ENCODE results near the gene BSND.
A peak's percentile ranks its signal among the peaks of the same experiment; 100 is the strongest.
"Not testable (repeated sequence)": the region's sequence is repeated elsewhere in the genome, so short reads cannot be mapped to it uniquely, and the experiment has no call there.

Gene BSND

DNA sequence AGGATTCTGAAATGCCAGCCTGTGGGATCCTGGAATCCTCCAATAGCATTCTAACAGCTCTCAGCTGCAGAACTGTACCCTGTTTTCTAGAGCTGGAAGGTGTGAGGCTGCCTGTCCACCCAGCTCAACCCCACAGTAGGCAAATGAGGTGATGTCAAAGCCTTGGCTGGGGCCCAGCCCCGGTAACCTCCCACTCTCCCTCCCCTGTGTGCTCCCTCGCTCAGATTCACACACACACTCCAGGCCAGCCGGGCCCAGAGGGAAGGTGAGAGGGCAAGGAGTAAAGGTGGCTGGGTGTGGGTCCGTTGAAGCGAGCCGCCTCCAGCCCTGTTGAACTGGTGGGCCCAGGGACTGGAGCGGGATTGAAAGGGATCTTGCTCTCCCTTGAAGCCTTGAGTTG lies at the start of gene BSND:
Gene BSND, plus strand, starts transcription at position 257 of the 400 bp plus-strand sequence. CDS start 254 bp downstream, outside the sequence.
- H3K4me1 ChIP-seq (ENCODE audit: control insufficient read depth, insufficient read depth, low read length): peaks cover 7% of the 10 kb centered on the region
- H3K4me3 ChIP-seq (ENCODE audit: low read length): no peak within 1 kb of the TSS
- H3K27me3 ChIP-seq (ENCODE audit: control insufficient read depth, insufficient read depth, low read length): peaks cover 43% of the 10 kb centered on the region
- no peaks in the 10 kb centered on the region for H3K9me3 ChIP-seq (ENCODE audit: control insufficient read depth, low read length)
- no peaks in the 10 kb centered on the region for H3K36me3 ChIP-seq (ENCODE audit: control insufficient read depth, insufficient read depth, low read length)
- H3K9ac ChIP-seq (ENCODE audit: low read length): no peak within 1 kb of the TSS

GRCh38 chr1:54949053-54949452 lies 49.7 kb upstream of the BSND start:
- Histone ChIP-seq H3K36me3 (ENCODE audit: control insufficient read depth, insufficient read depth, low read length) (no peaks in the 10 kb centered on the region), H3K4me1 (ENCODE audit: control insufficient read depth, insufficient read depth, low read length) (peaks cover 16% of the 10 kb centered on the region), H3K9ac (ENCODE audit: low read length) (no peak overlapping the region), H3K4me3 (ENCODE audit: low read length) (no peak overlapping the region), H3K9me3 (ENCODE audit: control insufficient read depth, low read length) (no peaks in the 10 kb centered on the region), H3K27me3 (ENCODE audit: control insufficient read depth, insufficient read depth, low read length) (no peaks in the 10 kb centered on the region)

GRCh38 chr1:54950006-54950368 lies 48.7 kb upstream of the BSND start:
- H3K4me3 ChIP-seq (ENCODE audit: low read length): no peak overlapping the region
- H3K27me3 ChIP-seq (ENCODE audit: control insufficient read depth, insufficient read depth, low read length): no peaks in the 10 kb centered on the region
- H3K4me1 ChIP-seq (ENCODE audit: control insufficient read depth, insufficient read depth, low read length): peaks cover 16% of the 10 kb centered on the region
- no peaks in the 10 kb centered on the region for H3K9me3 ChIP-seq (ENCODE audit: control insufficient read depth, low read length)
- no peak overlapping the region for H3K9ac ChIP-seq (ENCODE audit: low read length)
- no peaks in the 10 kb centered on the region for H3K36me3 ChIP-seq (ENCODE audit: control insufficient read depth, insufficient read depth, low read length)

GRCh38 chr1:54950369-54951163 lies 48.2 kb upstream of the BSND start:
- peaks cover 11% of the 10 kb centered on the region for H3K4me1 ChIP-seq (ENCODE audit: control insufficient read depth, insufficient read depth, low read length)
- no peak overlapping the region for H3K4me3 ChIP-seq (ENCODE audit: low read length)
- no peaks in the 10 kb centered on the region for H3K9me3 ChIP-seq (ENCODE audit: control insufficient read depth, low read length)
- H3K27me3 ChIP-seq (ENCODE audit: control insufficient read depth, insufficient read depth, low read length): no peaks in the 10 kb centered on the region
- H3K9ac ChIP-seq (ENCODE audit: low read length): peak overlapping the region; percentile 9
- H3K36me3 ChIP-seq (ENCODE audit: control insufficient read depth, insufficient read depth, low read length): no peaks in the 10 kb centered on the region

GRCh38 chr1:54951810-54952226 lies 46.9 kb upstream of the BSND start:
- Histone ChIP-seq H3K4me3 (ENCODE audit: low read length) (no peak overlapping the region), H3K27me3 (ENCODE audit: control insufficient read depth, insufficient read depth, low read length) (no peaks in the 10 kb centered on the region), H3K9me3 (ENCODE audit: control insufficient read depth, low read length) (no peaks in the 10 kb centered on the region), H3K36me3 (ENCODE audit: control insufficient read depth, insufficient read depth, low read length) (no peaks in the 10 kb centered on the region), H3K9ac (ENCODE audit: low read length) (no peak overlapping the region), H3K4me1 (ENCODE audit: control insufficient read depth, insufficient read depth, low read length) (peaks cover 9% of the 10 kb centered on the region)

DNA sequence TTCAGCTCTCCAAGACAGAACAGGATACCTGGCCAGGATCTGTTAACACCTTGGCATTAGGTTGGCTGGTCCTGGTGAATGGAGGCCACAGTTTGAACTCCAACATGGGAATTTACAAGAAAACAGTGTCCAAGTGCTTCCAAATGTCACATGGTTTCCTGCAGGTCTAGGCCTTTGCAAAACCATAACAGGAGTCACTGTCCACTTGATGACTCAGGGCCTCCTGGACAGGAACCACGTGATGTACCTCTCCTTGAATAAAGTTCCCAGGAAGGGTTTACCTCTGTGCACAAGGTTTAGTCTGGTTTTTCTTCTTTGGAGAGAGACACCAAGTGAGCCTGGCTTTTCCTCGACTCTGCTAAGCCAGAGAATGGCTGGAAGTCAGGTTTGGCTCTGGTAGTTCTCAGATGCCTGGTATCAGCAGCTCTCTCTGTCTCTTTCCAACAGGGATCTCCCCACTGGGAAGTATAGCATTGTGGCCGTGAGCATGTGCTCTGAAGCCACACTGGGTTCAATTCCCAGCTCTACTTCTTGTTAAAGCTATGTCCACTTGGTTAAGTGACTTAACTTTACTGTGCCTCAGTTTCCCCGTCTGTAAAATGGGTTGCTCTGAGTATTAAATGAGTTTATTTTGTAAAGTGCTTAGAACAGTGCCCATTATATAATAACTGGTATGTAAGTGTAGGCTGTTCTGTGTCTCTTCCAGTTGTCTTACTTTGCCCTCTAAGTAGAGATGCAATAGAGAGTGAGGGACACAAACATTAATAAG lies 45.6 kb upstream of the BSND start:
- Histone ChIP-seq H3K27me3 (ENCODE audit: control insufficient read depth, insufficient read depth, low read length) (no peaks in the 10 kb centered on the region), H3K9ac (ENCODE audit: low read length) (no peak overlapping the region), H3K4me3 (ENCODE audit: low read length) (no peak overlapping the region), H3K4me1 (ENCODE audit: control insufficient read depth, insufficient read depth, low read length) (peaks cover 9% of the 10 kb centered on the region), H3K36me3 (ENCODE audit: control insufficient read depth, insufficient read depth, low read length) (no peaks in the 10 kb centered on the region), H3K9me3 (ENCODE audit: control insufficient read depth, low read length) (no peaks in the 10 kb centered on the region)

DNA sequence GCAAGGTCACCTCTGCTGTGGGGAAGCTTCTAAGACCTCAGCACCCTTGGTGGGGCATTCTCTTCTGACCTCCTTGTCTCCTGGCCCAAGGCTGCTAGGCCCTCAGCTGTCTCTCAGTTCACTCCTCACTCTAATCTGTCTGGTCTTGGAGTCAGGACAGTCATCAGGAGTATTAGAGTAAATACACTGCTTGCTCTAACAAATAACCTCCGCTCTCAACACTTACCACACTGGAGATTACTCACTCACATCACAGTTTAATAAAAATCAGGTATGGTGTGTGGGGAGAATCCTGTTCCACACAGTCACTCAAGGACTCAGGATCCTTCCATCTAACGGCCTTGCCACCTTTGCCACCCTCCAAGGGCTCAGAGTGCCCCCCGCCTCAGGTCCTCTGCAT lies 44.9 kb upstream of the BSND start:
- no peak overlapping the region for H3K4me3 ChIP-seq (ENCODE audit: low read length)

DNA sequence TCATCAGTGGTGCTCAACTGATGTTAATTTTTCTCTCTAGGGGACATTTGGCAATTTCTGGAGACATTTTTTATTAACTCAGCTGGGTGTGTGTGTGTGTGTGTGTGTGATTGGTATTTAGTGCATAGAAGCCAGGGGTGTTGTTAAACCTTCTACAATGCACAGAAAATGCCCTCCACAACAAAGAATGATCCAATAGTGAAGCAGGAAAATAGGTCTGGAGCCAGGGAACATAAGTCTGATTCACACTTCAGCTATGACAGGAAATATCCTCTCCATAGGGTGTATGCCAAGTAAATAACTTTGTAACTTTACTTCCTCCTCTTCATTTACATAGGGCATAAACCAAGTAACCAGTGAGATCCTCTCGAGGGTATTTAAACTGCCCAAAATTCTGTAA lies 43.4 kb upstream of the BSND start:
- no peak overlapping the region for H3K4me3 ChIP-seq (ENCODE audit: low read length)
- no peaks in the 10 kb centered on the region for H3K36me3 ChIP-seq (ENCODE audit: control insufficient read depth, insufficient read depth, low read length)
- H3K9ac ChIP-seq (ENCODE audit: low read length): no peak overlapping the region
- H3K9me3 ChIP-seq (ENCODE audit: control insufficient read depth, low read length): no peaks in the 10 kb centered on the region
- no peaks in the 10 kb centered on the region for H3K27me3 ChIP-seq (ENCODE audit: control insufficient read depth, insufficient read depth, low read length)
- peaks cover 7% of the 10 kb centered on the region for H3K4me1 ChIP-seq (ENCODE audit: control insufficient read depth, insufficient read depth, low read length)

More for the DNA sequence above, 44.9 kb upstream of the BSND start:
- Histone ChIP-seq H3K9ac (ENCODE audit: low read length) (no peak overlapping the region), H3K27me3 (ENCODE audit: control insufficient read depth, insufficient read depth, low read length) (no peaks in the 10 kb centered on the region), H3K9me3 (ENCODE audit: control insufficient read depth, low read length) (no peaks in the 10 kb centered on the region), H3K4me1 (ENCODE audit: control insufficient read depth, insufficient read depth, low read length) (peaks cover 9% of the 10 kb centered on the region), H3K36me3 (ENCODE audit: control insufficient read depth, insufficient read depth, low read length) (no peaks in the 10 kb centered on the region)

DNA sequence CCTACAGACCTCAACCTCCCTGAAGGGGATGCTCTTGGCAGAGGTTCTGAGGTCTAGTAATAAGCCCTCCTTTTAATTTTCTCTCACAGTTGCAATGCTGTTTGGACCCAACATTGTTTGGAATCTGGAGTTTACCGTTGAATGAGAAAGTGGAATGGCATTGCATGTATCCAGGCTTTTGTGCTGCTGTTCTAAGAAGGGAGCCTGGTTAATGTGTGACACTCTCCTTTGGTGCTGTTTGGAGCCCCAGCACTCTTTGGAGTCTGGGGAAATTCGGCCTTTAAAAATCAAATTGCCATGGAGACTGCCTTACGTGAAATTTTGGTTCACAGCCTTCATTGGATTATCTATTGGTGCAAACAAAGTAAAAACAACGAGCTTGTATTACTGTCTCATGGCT lies 42.0 kb upstream of the BSND start:
- no peaks in the 10 kb centered on the region for H3K27me3 ChIP-seq (ENCODE audit: control insufficient read depth, insufficient read depth, low read length)
- H3K36me3 ChIP-seq (ENCODE audit: control insufficient read depth, insufficient read depth, low read length): no peaks in the 10 kb centered on the region
- H3K4me3 ChIP-seq (ENCODE audit: low read length): no peak overlapping the region
- no peak overlapping the region for H3K9ac ChIP-seq (ENCODE audit: low read length)
- H3K9me3 ChIP-seq (ENCODE audit: control insufficient read depth, low read length): no peaks in the 10 kb centered on the region
- no peaks in the 10 kb centered on the region for H3K4me1 ChIP-seq (ENCODE audit: control insufficient read depth, insufficient read depth, low read length)

DNA sequence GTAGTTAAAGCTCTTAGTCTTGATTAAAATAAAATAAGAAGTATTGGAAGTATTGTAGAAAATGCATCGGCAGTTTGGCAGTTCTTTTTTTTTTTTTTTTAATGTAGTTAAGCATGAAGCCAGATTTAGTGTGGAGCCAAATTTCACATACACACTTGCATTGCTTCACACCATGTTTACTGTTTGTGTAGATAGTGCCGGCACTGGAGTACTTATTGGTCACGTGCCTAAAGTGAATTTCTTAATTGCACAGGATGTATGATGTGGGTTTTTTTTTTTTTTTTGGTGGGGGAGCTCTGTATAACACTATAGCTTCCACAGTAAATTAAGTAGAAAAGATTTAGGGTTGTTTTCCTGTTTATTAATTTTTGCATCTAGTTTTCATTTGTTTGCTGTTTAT lies 39.5 kb upstream of the BSND start:
- no peak overlapping the region for H3K9ac ChIP-seq (ENCODE audit: low read length)
- H3K9me3 ChIP-seq (ENCODE audit: control insufficient read depth, low read length): no peaks in the 10 kb centered on the region
- no peaks in the 10 kb centered on the region for H3K4me1 ChIP-seq (ENCODE audit: control insufficient read depth, insufficient read depth, low read length)
- H3K27me3 ChIP-seq (ENCODE audit: control insufficient read depth, insufficient read depth, low read length): no peaks in the 10 kb centered on the region
- H3K4me3 ChIP-seq (ENCODE audit: low read length): no peak overlapping the region
- H3K36me3 ChIP-seq (ENCODE audit: control insufficient read depth, insufficient read depth, low read length): no peaks in the 10 kb centered on the region

DNA sequence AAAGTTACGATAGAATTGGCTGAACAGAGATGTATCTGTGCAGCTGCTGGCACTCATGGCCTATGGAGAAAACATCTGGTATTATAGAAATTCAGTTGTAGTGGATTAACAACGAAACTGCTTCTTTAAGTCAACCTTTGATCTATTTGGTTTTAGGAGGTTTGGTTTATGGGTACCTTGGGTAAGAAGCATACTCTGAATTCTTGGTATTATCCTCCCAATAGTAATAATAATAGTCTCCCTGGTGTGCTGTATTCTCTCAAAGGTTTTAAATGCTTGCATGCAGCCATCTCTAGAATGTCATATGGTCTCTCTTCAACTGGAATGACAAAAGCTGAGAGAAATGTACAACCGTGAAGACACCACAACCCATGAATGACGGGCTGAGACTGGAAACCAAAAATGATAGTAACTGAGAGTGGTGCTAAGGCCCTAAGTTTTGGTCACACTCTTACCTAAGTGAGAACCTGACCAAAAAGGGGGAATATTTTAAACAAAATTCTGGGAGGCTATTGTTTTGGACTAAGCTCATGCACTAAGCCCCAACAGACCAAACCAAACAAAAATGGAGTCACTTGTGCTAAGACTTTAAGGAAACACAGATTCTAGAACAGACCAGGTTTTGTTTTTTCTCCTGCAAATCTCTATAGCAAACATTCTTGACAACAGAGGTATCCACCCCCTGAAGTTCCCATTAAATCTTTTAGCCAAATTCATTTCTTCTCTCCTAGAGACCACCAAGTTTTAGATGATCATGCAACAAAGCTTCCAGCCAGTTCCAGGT lies 35.9 kb upstream of the BSND start:
- Histone ChIP-seq H3K27me3 (ENCODE audit: control insufficient read depth, insufficient read depth, low read length) (no peaks in the 10 kb centered on the region), H3K4me1 (ENCODE audit: control insufficient read depth, insufficient read depth, low read length) (peaks cover 6% of the 10 kb centered on the region), H3K4me3 (ENCODE audit: low read length) (no peak overlapping the region), H3K9me3 (ENCODE audit: control insufficient read depth, low read length) (no peaks in the 10 kb centered on the region), H3K9ac (ENCODE audit: low read length) (no peak overlapping the region), H3K36me3 (ENCODE audit: control insufficient read depth, insufficient read depth, low read length) (no peaks in the 10 kb centered on the region)

GRCh38 chr1:54963829-54964228 lies 34.9 kb upstream of the BSND start:
- not testable (repeated sequence) for H3K36me3 ChIP-seq (ENCODE audit: control insufficient read depth, insufficient read depth, low read length); H3K27me3 ChIP-seq (ENCODE audit: control insufficient read depth, insufficient read depth, low read length); H3K9ac ChIP-seq (ENCODE audit: low read length); H3K9me3 ChIP-seq (ENCODE audit: control insufficient read depth, low read length); H3K4me1 ChIP-seq (ENCODE audit: control insufficient read depth, insufficient read depth, low read length); H3K4me3 ChIP-seq (ENCODE audit: low read length)

Measured in mucosa of stomach (tissue), 1 donor.